ENCODE results near the gene SLC25A11. TPM values are rescaled to one million over a fixed set of nuclear protein-coding genes. Genes with fewer than 3 reads are reported as not detected.
A peak's percentile ranks its signal among the peaks of the same experiment; 100 is the strongest.
"Not testable (repeated sequence)": the region's sequence is repeated elsewhere in the genome, so short reads cannot be mapped to it uniquely, and the experiment has no call there.

Gene SLC25A11
- total RNA-seq, 1 experiment from 2014 or later: 65.9 TPM

DNA sequence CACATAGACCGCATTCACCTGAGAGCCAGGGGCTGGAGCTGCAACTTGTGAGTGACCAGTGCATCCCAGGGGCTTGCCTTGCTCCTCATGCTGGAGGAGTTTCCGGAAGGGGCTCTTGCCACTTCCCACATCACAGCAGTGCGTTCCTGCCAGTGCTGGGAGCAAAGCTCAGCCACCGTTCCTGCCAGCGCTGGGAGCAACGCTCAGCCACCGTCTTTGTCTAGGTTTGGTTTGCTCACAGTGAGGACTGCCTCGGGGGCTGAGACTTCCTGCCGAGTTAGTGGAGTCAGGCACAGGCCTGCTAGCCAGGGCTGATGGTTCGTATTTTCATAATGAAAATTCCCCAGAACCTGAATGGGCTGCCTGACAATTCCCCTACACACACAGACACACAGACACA lies 31.5 kb downstream of the SLC25A11 start:
- no peak for DNase-seq (ENCODE audit: low read depth, low spot score)
- in situ Hi-C loops (cut with HindIII; ENCODE audit: low pct_unique_long_range_greater_than_20kb, low sequenced_read_pairs): no loop called here

DNA sequence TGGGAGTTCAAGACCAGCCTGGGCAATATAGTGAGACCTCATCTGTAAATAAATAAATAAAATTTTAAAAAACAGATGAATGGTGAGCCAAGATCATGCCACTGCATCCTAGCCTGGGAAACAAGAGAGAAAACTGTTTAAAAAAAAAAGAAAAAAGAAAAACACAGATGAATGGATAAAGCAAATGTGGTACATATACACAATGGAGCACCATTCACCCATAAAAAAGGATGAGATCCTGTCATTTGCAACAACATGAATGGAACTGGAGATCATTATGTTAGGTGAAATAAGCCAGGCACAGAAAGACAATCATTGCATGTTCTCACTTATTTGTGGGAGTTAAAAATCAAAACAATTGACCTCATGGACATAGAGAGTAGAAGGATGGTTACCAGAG lies 33.2 kb downstream of the SLC25A11 start:
- POLR2A ChIA-PET: interaction anchor here (0.6 kb wide), 1 partner anchor 289 kb away, joined by 10 read pairs; no protein-coding TSS in a partner anchor
- H3K4me1 ChIP-seq (ENCODE audit: control insufficient read depth, insufficient read depth, low read length); intact Hi-C loops (cut with micrococcal nuclease; ENCODE audit: unreplicated experiment); H3K27ac ChIP-seq (ENCODE audit: low read length); BruUV-seq (replicated peaks); H3K27me3 ChIP-seq (ENCODE audit: control insufficient read depth, insufficient read depth, low read length); H3K4me3 ChIP-seq (ENCODE audit: low read depth in 2 of 2, low read length in 2 of 2); H3K9me3 ChIP-seq (ENCODE audit: control insufficient read depth, insufficient read depth, low read depth, low read length); DNase-seq (ENCODE audit: low read depth, low spot score); H3K36me3 ChIP-seq (ENCODE audit: control insufficient read depth, insufficient read depth, low read length); ATAC-seq; in situ Hi-C loops (cut with HindIII; ENCODE audit: low pct_unique_long_range_greater_than_20kb, low sequenced_read_pairs): not testable (repeated sequence)
- CTCF ChIA-PET: interaction anchor here (0.6 to 0.7 kb wide), 2 partner anchors 10 to 15 kb away, joined by 3 to 7 read pairs; no protein-coding TSS in a partner anchor

More for the DNA sequence above, 31.5 kb downstream of the SLC25A11 start:
- peak overlapping the region; percentile 34; the same call in 1 of the 2 replicates for H3K27ac ChIP-seq (ENCODE audit: low read length)
- peak; percentile 65 for ATAC-seq
- TF ChIP-seq REST (IDR thresholded peaks at IDR 0.05; ENCODE audit: insufficient read depth in 1 of 2, low read depth in 2 of 2, low read length in 1 of 2) (no peak), SIN3A (IDR thresholded peaks at IDR 0.05; ENCODE audit: borderline replicate concordance, insufficient read depth, low read depth, low read length) (no peak), POLR2AphosphoS5 (IDR thresholded peaks at IDR 0.05; ENCODE audit: low read depth, low read length) (no peak), TCF7L2 (IDR thresholded peaks at IDR 0.05; ENCODE audit: low read depth, low read length) (no peak)
- TF ChIP-seq, protein P1, sequence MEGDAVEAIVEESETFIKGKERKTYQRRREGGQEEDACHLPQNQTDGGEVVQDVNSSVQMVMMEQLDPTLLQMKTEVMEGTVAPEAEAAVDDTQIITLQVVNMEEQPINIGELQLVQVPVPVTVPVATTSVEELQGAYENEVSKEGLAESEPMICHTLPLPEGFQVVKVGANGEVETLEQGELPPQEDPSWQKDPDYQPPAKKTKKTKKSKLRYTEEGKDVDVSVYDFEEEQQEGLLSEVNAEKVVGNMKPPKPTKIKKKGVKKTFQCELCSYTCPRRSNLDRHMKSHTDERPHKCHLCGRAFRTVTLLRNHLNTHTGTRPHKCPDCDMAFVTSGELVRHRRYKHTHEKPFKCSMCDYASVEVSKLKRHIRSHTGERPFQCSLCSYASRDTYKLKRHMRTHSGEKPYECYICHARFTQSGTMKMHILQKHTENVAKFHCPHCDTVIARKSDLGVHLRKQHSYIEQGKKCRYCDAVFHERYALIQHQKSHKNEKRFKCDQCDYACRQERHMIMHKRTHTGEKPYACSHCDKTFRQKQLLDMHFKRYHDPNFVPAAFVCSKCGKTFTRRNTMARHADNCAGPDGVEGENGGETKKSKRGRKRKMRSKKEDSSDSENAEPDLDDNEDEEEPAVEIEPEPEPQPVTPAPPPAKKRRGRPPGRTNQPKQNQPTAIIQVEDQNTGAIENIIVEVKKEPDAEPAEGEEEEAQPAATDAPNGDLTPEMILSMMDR (IDR thresholded peaks at IDR 0.05): no peak
- no peaks in the 10 kb centered on the region for H3K9me3 ChIP-seq (ENCODE audit: control insufficient read depth, insufficient read depth, low read depth, low read length)
- no peak overlapping the region for H3K4me3 ChIP-seq (ENCODE audit: low read depth in 2 of 2, low read length in 2 of 2)
- ChIA-PET POLR2A (no interaction called here), CTCF (interaction anchor here (0.6 to 1.1 kb wide), 2 partner anchors 9 to 27 kb away, joined by 3 to 4 read pairs; partner anchors contain the start of gene C17orf107)
- no peaks in the 10 kb centered on the region for H3K36me3 ChIP-seq (ENCODE audit: control insufficient read depth, insufficient read depth, low read length)
- peaks cover 8% of the 10 kb centered on the region; the same call in 1 of the 2 replicates for H3K4me1 ChIP-seq (ENCODE audit: control insufficient read depth, insufficient read depth, low read length)
- H3K27me3 ChIP-seq (ENCODE audit: control insufficient read depth, insufficient read depth, low read length): no peaks in the 10 kb centered on the region
- no TSS peak for BruUV-seq (replicated peaks)
- intact Hi-C loops (cut with micrococcal nuclease; ENCODE audit: unreplicated experiment): no loop called here

DNA sequence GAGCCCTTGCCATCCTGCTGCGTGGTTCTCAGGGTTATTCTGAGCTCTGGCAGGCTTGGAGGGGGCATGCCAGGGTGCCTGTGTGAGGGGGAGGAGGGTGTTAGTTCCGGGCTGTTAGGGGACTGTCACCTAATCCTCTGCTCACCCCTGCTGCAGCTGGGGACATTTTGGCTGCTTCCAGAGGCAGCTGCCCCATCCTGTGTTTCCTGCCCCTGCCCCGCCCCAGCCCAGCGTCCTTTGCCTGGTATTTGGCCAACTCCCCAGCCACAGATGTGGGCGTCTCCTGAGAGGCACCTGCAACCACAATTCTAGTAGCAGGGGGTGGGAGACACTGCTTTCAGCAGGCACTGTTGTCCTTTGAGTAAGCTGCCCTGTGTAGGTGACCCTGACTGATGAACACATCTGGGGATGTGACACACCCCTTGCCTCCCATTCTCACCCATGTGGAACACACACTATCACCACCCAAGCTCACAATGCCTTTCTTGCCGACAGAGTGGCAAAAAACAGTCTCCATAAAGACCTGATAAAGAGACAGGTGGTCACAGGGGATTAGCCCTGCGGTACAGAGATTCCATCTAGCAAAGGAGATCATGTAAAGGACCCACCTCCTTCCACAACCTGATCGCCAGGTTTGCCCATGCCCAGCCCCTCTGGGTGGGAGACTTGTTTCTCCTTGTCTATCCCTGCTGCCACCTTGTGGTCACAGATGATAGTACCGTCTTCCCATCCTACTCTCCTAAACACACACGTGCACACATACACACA lies 36.6 kb downstream of the SLC25A11 start, which contains the start of gene CHRNE:
Gene CHRNE (minus strand): TSS at position 48 of the 768 bp plus-strand sequence. CDS start 35 bp downstream, at position 13.
- BruUV-seq (replicated peaks): no TSS peak
- no peak within 1 kb of the TSS for H3K27ac ChIP-seq (ENCODE audit: low read length)
- POLR2A ChIA-PET: no interaction called here
- peak; percentile 74 for ATAC-seq
- peaks cover 1% of the 10 kb centered on the region for H3K4me1 ChIP-seq (ENCODE audit: control insufficient read depth, insufficient read depth, low read length)
- no peaks in the 10 kb centered on the region for H3K27me3 ChIP-seq (ENCODE audit: control insufficient read depth, insufficient read depth, low read length)
- CTCF ChIA-PET: interaction anchor here (0.5 kb wide), 1 partner anchor 48 kb away, joined by 3 read pairs; no protein-coding TSS in a partner anchor
- H3K36me3 ChIP-seq (ENCODE audit: control insufficient read depth, insufficient read depth, low read length): no peaks in the 10 kb centered on the region
- DNase-seq (ENCODE audit: low read depth, low spot score): peak; percentile 71
- in situ Hi-C loops (cut with HindIII; ENCODE audit: low pct_unique_long_range_greater_than_20kb, low sequenced_read_pairs) (no loop called here), intact Hi-C loops (cut with micrococcal nuclease; ENCODE audit: unreplicated experiment) (no loop called here)
- H3K4me3 ChIP-seq (ENCODE audit: low read depth in 2 of 2, low read length in 2 of 2): no peak within 1 kb of the TSS; a peak in 1 of 4 replicates
- TF ChIP-seq TCF7L2 (IDR thresholded peaks at IDR 0.05; ENCODE audit: low read depth, low read length) (no peak), POLR2AphosphoS5 (IDR thresholded peaks at IDR 0.05; ENCODE audit: low read depth, low read length) (no peak), REST (IDR thresholded peaks at IDR 0.05; ENCODE audit: insufficient read depth in 1 of 2, low read depth in 2 of 2, low read length in 1 of 2) (no peak), SIN3A (IDR thresholded peaks at IDR 0.05; ENCODE audit: borderline replicate concordance, insufficient read depth, low read depth, low read length) (no peak)
- TF ChIP-seq, protein P1 (IDR thresholded peaks at IDR 0.05): peak; percentile 89
- H3K9me3 ChIP-seq (ENCODE audit: control insufficient read depth, insufficient read depth, low read depth, low read length): no peaks in the 10 kb centered on the region
